Measurements from ENCODE around the gene PREX1. TPM values are rescaled to one million over a fixed set of nuclear protein-coding genes. Genes with fewer than 3 reads are reported as not detected.
A peak's percentile ranks its signal among the peaks of the same experiment; 100 is the strongest.

Gene PREX1
- total and polyA plus RNA-seq, 12 donors = 10.1 to 85.1 (median 42.9) TPM

DNA sequence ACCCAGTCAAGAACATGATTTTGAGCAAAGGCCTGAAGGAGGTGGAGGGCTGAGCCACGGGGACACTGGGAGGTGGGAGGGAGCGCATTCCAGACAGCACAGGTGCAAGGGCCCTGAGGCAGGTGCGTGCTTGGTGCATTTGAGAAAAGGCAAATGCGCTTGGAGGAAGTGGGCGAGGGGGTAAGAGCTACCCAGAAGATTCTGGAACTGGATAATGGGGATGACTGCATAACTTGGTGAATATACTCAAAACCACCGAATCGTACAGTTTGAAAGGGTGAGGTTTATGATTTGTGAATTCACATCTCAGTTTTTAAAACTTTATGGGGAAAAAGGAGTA is 9.8 kb downstream of the PREX1 start:
- Histone ChIP-seq H3K27me3 (no peaks in the 10 kb centered on the region), H3K27ac (peak overlapping the region in 1 of 5 donors; percentile 40), H3K36me3 (replicated peaks in 1 of 2) (no peaks in the 10 kb centered on the region), H3K4me1 (replicated peaks in 1 of 2) (peaks cover 14 to 41% of the 10 kb centered on the region in 2 donors), H3K4me3 (no peak overlapping the region), H3K9me3 (replicated peaks in 1 of 3) (no peaks in the 10 kb centered on the region)
- 83 to 92% (median 87%) methylated on average over 7 of the region's 7 CpGs for WGBS, 4 donors
- no peak for DNase-seq
- intact Hi-C loops (cut with DNase I) = no loop called here
- TF ChIP-seq, protein P1, sequence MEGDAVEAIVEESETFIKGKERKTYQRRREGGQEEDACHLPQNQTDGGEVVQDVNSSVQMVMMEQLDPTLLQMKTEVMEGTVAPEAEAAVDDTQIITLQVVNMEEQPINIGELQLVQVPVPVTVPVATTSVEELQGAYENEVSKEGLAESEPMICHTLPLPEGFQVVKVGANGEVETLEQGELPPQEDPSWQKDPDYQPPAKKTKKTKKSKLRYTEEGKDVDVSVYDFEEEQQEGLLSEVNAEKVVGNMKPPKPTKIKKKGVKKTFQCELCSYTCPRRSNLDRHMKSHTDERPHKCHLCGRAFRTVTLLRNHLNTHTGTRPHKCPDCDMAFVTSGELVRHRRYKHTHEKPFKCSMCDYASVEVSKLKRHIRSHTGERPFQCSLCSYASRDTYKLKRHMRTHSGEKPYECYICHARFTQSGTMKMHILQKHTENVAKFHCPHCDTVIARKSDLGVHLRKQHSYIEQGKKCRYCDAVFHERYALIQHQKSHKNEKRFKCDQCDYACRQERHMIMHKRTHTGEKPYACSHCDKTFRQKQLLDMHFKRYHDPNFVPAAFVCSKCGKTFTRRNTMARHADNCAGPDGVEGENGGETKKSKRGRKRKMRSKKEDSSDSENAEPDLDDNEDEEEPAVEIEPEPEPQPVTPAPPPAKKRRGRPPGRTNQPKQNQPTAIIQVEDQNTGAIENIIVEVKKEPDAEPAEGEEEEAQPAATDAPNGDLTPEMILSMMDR (IDR thresholded peaks at IDR 0.05) = no peak
- TF ChIP-seq POLR2A (IDR thresholded peaks at IDR 0.05) = no peak

DNA sequence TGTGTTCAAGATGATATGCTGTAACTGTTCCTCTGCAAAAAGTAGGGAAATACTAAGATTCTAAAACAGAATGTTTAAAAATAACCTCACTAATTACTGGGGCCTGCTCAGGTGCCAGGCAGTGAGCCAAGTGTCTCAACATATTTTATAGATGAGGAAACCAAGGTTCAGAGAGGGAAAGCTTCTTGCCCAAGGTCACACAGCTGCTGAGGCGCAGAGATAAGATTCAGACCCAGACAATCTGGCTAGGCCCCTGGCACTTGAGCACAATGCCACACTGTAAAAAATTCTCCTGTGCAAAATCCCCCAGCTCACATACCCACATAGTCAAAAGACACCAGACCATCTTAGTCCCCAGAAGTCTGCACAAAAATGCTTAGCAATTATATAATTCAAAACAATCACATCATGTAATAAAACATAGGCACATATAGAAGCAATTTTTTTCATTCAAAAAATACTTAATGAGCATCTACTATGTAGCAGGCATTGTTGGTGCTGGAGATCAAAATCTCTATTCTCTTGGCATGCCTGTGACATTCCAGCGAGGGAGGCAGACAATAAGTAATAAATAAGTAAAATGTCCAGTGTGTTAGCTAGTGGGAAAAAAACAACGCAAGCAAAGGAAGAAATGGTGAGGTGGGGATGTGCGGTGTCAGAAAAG is 10.3 kb downstream of the PREX1 start:
- WGBS, 4 donors = 66 to 78% (median 73%) methylated on average over 4 of the region's 4 CpGs
- Histone ChIP-seq H3K4me3 (no peak overlapping the region), H3K27ac (peak overlapping the region in 1 of 5 donors; percentile 40), H3K36me3 (replicated peaks in 1 of 2) (no peaks in the 10 kb centered on the region), H3K9me3 (replicated peaks in 1 of 3) (no peaks in the 10 kb centered on the region), H3K27me3 (no peaks in the 10 kb centered on the region), H3K4me1 (replicated peaks in 1 of 2) (peaks cover 14 to 45% of the 10 kb centered on the region in 2 donors)
- TF ChIP-seq POLR2A (IDR thresholded peaks at IDR 0.05) = no peak
- TF ChIP-seq, protein P1 (IDR thresholded peaks at IDR 0.05) = no peak
- peak in 6 of 7 donors; percentile 35 to 72 (median 64) for DNase-seq
- intact Hi-C loops (cut with DNase I) = no loop called here

DNA sequence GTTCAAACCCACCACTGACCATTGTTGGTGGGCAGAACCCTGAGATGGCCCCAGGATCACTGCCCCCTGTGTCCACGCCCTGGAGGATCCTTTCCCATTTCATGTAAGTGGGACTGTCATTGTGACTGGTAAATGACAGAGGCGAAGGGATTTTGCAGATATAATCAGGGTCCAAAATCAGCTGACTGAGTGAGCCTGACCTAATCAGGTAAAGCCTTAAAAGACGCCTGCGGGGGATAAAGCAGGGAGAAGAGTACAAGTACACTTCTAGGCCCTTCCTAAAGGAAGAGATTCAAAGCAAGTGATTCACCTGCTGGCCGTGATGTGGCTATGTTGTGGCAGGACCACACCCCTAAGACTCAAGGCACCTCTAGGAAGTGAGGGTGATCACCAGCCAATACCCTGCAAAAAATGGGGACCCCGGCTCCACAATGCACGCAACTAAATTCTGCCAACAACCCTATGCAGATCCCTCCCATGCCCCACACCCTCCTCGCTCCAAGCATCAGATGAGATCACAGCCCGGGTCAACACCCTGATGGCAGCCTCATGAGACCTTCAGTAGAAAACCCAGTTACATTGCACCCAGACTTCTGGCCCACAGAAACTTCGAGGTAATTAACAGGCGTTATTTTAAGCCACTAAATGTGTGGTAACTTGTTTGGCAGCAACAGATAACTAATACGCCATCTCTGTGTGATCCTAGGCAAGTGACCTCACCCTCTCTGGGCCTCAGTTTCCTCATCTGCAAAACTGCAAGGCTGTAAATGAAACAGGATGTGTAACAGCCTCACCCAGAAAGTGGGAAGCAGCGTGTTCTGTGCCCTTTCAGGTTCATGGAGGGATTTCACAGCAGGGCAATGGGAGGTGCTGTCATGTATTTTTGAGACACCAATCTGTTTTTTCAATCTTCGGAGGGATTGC is 11.3 kb downstream of the PREX1 start:
- DNase-seq = peak in 1 of 7 donors; percentile 14
- intact Hi-C loops (cut with DNase I) = no loop called here
- Histone ChIP-seq H3K9me3 (replicated peaks in 1 of 3) (no peaks in the 10 kb centered on the region), H3K27me3 (no peaks in the 10 kb centered on the region), H3K27ac (no peak overlapping the region), H3K4me1 (replicated peaks in 1 of 2) (peaks cover 14 to 41% of the 10 kb centered on the region in 2 donors), H3K36me3 (replicated peaks in 1 of 2) (no peaks in the 10 kb centered on the region), H3K4me3 (no peak overlapping the region)
- WGBS, 4 donors = 87 to 89% (median 88%) methylated on average over 14 of the region's 14 CpGs
- TF ChIP-seq, protein P1 (IDR thresholded peaks at IDR 0.05) = no peak
- TF ChIP-seq POLR2A (IDR thresholded peaks at IDR 0.05) = no peak

DNA sequence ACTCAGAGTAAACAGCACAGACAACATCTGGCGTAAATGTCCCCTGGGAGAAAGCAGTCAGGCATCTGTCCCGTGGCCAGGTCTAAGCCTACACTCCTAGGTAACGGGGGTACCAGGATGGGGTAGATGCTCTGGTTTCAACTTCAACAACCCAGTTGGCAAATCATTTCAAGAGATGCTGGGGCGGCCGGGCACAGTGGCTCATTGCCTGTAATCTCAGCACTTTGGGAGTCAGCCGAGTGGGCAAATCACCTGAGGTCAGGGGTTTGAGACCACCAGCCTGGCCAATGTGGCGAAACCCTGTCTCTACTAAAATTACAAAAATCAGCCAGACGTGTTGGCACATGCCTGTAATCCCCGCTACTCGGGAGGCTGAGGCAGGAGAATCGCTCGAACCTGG is 12.3 kb downstream of the PREX1 start:
- H3K4me1 ChIP-seq (replicated peaks in 1 of 2) = peaks cover 14 to 41% of the 10 kb centered on the region in 2 donors

More for the DNA sequence above, 12.3 kb downstream of the PREX1 start:
- no peaks in the 10 kb centered on the region for H3K27me3 ChIP-seq
- WGBS, 4 donors = 91 to 96% (median 92%) methylated on average over 12 of the region's 12 CpGs
- peak in 1 of 7 donors; percentile 3 for DNase-seq
- TF ChIP-seq POLR2A (IDR thresholded peaks at IDR 0.05) = no peak
- no peak overlapping the region for H3K27ac ChIP-seq
- H3K36me3 ChIP-seq (replicated peaks in 1 of 2) = no peaks in the 10 kb centered on the region
- no peak overlapping the region for H3K4me3 ChIP-seq
- intact Hi-C loops (cut with DNase I) = no loop called here
- H3K9me3 ChIP-seq (replicated peaks in 1 of 3) = no peaks in the 10 kb centered on the region

Measured in adrenal gland (tissue), 12 donors.